H54 (cell line): ENCODE results near the gene TTLL11.

Experiments used
- DNase-seq: peaks from one replicate; pipeline ENCODE4 v3.0.0; 2011; ENCODE audit warnings: low spot score, mixed read lengths; ENCODE audit not compliant: insufficient read length
- FAIRE-seq: peaks from 3 replicates; lab custom pipeline; 2011; peaks lifted over from hg19 to GRCh38; lab: Jason Lieb, UNC
- POLR2A ChIP-seq: IDR thresholded peaks from 2 replicates; pipeline ENCODE4 v1.6.1; 2011; ENCODE audit warnings: low read depth, mild to moderate bottlenecking, low read length

Gene TTLL11

DNA sequence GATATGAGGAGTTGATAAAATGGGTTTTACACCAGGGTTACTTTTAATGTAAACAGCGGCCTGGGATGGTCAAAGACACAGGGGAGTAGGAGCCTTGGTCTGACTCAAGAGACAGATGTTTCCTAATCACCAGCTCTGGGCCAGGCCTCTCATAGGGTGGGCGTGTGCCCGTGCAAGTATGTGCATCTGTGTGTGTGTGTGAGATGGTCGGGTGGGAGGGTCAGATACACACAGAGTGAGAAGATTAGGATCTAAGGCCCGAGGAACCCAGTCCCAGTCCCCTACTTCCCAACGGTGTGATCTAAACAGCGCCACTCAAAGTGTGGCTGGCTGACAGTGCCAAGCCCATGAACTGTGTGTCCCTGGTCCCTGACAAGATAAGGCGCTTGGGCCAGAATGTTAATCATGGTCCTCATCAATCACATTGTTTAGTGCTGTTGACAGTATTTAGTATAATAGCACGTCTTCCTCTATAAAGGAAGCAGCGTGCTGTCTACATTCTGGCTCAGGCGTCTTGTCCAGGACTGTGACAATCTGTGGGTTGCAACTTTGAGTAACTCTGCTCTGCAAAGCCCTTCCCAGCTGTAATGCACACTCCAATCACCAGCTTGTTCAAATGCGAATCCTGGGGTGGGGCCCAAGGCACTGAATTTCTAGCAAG lies 267.9 kb downstream of the TTLL11 start:
- TF ChIP-seq POLR2A: no peak
- DNase-seq: no peak
- FAIRE-seq: no peak

DNA sequence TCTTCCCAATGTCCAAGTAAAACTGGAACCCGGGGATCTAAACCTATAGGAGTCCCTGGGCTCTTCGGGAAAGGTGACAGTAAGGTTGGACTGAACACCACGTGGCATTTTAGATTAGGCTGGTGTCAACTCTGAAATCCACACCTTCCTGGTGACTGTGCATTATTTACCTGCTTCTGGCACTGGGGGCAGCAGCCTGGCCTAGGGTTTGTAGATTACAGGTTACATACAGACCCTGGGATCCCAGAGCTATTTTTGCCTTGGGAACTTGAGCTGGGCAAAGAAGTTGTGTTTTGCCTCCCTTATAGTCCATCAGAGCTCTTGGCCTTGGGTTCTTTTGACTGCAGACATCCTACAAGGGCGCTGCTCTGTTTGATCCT lies 268.5 kb downstream of the TTLL11 start:
- no peak for FAIRE-seq
- DNase-seq: no peak
- TF ChIP-seq POLR2A: no peak

GRCh38 chr9:121823451-121824169 lies 269.5 kb downstream of the TTLL11 start:
- DNase-seq (no peak), FAIRE-seq (no peak)

DNA sequence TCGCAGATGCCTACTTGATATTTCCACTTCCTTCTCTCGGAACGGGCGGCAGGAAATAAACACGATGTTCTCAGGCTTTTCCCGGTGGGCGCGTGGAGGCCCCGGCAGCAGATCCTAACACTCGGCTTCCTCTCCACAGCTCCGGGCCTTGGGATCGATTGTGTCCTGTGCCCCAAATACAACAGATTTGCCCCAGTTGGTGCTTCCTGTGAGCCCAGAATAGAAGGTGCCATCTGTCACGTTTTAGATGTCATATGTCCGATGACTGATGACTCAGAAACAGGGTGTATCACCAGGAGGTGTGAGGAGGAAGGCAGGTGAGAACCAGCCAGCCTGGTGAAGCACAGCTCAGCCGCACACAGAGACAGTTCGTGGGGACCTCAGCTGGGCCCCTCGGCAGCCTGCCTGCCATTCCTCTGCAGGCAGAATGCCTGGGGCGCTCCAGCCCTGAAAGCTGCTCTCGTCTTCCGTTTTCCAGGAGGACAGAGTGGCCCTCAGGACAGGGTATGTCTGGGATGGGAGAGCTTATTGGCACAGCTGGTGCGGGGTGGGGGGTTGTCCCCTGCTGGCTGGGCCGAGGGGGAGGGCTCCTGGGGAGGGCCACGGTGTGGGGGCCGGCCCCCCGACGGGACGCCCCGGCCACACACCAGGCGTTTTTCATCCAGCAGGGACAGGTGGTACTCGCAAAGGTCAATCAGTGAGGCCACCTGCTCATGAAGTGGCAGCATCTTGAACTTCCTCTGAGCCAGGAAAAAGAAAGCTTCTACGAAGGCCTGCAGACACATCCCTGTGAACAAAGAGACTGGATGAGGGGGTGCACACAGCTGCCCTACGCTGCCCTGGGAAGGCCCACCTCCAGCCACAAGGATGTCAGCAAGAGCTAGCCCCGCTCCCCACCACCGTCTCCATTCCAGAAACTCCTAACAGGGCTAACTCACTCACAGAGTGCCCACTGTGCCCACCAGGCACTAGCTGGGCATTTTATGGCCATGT lies 270.7 kb downstream of the TTLL11 start:
- no peak for TF ChIP-seq POLR2A
- FAIRE-seq: no peak
- no peak for DNase-seq

More at GRCh38 chr9:121823451-121824169, 269.5 kb downstream of the TTLL11 start:
- TF ChIP-seq POLR2A: no peak

GRCh38 chr9:121821326-121821725 lies 271.8 kb downstream of the TTLL11 start:
- no peak for FAIRE-seq
- DNase-seq: no peak
- no peak for TF ChIP-seq POLR2A

GRCh38 chr9:121820286-121821005 lies 272.7 kb downstream of the TTLL11 start:
- DNase-seq (no peak), FAIRE-seq (no peak)
- no peak for TF ChIP-seq POLR2A

GRCh38 chr9:121819428-121820231 lies 273.5 kb downstream of the TTLL11 start:
- DNase-seq: no peak
- FAIRE-seq: no peak

DNA sequence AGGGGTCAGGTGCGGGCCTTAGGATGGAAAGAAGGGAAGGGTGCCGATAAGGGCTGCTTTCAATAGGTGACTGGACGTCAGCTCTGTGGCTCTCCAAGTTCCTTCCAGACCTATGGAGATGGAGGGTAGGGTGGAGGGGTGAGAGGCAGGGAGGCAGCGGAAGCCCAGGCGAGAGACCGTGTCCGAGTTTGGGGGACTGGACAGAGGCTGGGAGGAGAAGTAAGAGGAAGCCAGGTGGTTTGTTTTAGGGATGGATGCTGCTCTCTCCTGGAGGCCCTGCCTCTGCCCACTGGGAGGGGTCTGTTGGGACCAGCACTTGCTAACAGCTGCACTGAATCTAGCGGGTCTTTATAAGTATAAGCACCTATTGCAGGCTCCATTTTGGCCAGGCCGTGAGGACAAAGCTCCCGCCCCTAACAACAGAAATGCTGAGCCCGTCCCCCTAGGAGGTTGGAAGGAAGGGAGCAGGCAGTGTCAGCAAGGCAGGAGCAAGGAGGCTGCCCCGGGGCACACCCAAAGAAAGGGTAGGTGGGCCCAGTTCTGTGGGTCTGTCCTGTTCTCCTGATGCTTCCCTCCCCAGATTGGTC lies 274.2 kb downstream of the TTLL11 start:
- FAIRE-seq (no peak), DNase-seq (no peak)
- no peak for TF ChIP-seq POLR2A

More at GRCh38 chr9:121819428-121820231, 273.5 kb downstream of the TTLL11 start:
- TF ChIP-seq POLR2A: no peak

GRCh38 chr9:121818016-121818661 lies 275.0 kb downstream of the TTLL11 start:
- TF ChIP-seq POLR2A: no peak
- no peak for DNase-seq
- no peak for FAIRE-seq

DNA sequence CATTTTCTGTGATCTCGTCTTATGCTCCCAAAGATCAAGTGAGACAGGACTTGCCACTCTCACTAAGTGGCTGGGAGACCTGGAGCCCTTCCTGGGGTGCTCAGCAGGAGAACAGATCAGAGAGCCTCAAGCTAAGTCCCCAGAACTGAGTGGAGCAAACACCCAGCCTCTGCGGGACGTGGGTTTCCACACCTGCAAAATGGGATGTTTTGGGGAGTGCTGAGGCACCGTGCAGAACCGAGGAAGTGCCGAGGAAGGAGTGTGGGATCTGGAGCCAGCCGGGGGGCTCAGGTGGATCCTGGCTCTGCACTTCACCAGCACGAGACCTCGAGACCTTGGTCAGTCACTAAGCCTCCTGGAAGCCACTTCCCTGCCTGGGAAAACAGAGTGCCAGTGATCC lies 275.6 kb downstream of the TTLL11 start:
- DNase-seq: no peak
- FAIRE-seq: no peak
- TF ChIP-seq POLR2A: no peak

GRCh38 chr9:121816845-121817450 lies 276.2 kb downstream of the TTLL11 start:
- FAIRE-seq (no peak), DNase-seq (no peak)
- TF ChIP-seq POLR2A: no peak
